ENCODE data around the gene LRIG1.

Gene LRIG1

DNA sequence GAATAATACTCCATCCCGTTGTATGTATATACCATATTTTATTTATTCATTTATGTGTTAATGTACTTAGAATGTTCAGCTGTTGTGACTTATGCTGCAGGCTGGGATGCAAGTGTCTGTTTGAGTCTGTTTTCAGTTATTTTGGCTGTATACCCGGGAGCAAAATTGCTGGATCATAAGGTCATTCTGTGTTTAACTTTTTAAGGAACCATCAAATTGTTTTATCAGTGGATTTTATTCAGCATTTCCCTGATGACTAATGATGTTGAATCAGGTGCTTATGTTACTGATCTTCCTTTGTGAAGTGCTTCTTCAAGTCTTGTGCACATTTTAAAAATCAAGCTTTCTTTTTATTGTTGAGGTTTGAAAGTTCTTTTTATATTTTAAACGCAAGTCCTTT, 161.9 kb downstream of the LRIG1 start:
- no peak for DNase-seq

DNA sequence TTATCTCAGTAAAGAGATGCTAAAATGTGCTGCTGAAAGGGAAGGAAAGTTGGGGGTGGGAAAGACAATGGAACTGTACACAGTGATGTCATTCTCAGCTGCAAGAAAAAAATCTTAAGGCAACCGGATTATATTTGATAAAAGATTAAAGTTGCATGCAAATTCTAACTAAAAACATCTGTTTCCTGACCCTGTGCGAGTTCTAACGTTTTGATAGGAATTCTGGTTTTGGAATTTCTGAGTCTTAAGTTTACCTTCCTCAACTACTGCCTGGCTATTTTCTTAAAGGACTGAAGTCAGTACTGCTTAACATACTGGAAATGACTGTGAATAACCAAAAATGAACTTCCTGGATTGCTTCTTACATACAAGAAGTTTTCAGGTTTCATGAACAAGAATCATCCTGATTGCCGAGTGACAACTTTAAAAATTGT, 164.5 kb downstream of the LRIG1 start:
- DNase-seq, result no peak

DNA sequence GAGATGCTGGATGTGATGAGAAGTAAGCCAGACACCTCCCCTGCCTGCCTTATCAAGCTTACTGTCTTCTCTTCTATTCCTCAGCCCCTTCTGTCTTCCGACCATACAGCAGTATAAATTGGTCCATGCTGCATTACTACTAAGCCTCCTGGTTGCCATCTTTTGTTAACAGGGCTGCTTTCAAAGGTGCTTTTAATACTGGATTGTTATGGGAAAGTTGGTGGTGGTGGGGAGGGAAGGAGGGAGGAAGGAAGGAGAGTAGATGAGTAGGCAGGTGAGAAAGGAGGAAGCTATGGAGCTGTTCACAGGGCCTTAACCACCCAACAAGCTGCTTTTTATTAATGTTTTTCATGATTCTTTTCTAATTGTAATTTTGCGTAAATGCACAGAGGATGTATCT, 165.2 kb downstream of the LRIG1 start:
- no peak for DNase-seq

Data from stimulated activated CD4-positive, alpha-beta T cell treated with anti-CD3 and anti-CD28 coated beads, Interleukin-2, amount 100 ng/mL, for 48 hours (primary cell).